Measurements from ENCODE around the gene RWDD3.

DNA sequence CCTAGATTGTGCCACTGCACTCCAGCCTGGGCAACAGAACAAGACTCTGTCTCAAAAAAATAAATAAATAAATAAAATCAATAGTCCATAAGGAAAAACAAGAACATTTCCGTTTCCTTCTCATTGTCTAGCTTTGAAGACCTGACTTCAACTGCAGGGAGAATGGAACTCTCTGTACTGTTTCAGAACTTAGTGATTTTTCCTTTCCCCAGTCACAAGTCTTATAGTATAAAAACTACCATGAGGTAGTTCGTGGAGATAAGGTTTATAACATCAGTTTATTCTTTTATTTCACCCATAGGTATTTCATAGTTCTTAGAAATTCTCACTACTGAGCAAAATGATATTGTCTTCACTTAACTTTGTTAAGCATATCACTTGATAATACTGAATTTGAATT, 11.4 kb upstream of the RWDD3 start:
- TF ChIP-seq CREB1 (IDR thresholded peaks at IDR 0.05; ENCODE audit: low read depth) (no peak), CEBPB (IDR thresholded peaks at IDR 0.05) (no peak), RAD21 (IDR thresholded peaks at IDR 0.05; ENCODE audit: low read depth) (no peak), YY1 (IDR thresholded peaks at IDR 0.05; ENCODE audit: low read depth) (no peak), EP300 (IDR thresholded peaks at IDR 0.05; ENCODE audit: borderline replicate concordance) (no peak), ZBTB7A (IDR thresholded peaks at IDR 0.05; ENCODE audit: low read depth) (no peak), NFIC (IDR thresholded peaks at IDR 0.05) (no peak), TEAD4 (IDR thresholded peaks at IDR 0.05) (no peak), TCF12 (IDR thresholded peaks at IDR 0.05; ENCODE audit: low read depth) (no peak), TAF1 (IDR thresholded peaks at IDR 0.05; ENCODE audit: low read depth) (no peak)
- TF ChIP-seq, protein P1, sequence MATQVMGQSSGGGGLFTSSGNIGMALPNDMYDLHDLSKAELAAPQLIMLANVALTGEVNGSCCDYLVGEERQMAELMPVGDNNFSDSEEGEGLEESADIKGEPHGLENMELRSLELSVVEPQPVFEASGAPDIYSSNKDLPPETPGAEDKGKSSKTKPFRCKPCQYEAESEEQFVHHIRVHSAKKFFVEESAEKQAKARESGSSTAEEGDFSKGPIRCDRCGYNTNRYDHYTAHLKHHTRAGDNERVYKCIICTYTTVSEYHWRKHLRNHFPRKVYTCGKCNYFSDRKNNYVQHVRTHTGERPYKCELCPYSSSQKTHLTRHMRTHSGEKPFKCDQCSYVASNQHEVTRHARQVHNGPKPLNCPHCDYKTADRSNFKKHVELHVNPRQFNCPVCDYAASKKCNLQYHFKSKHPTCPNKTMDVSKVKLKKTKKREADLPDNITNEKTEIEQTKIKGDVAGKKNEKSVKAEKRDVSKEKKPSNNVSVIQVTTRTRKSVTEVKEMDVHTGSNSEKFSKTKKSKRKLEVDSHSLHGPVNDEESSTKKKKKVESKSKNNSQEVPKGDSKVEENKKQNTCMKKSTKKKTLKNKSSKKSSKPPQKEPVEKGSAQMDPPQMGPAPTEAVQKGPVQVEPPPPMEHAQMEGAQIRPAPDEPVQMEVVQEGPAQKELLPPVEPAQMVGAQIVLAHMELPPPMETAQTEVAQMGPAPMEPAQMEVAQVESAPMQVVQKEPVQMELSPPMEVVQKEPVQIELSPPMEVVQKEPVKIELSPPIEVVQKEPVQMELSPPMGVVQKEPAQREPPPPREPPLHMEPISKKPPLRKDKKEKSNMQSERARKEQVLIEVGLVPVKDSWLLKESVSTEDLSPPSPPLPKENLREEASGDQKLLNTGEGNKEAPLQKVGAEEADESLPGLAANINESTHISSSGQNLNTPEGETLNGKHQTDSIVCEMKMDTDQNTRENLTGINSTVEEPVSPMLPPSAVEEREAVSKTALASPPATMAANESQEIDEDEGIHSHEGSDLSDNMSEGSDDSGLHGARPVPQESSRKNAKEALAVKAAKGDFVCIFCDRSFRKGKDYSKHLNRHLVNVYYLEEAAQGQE (IDR thresholded peaks at IDR 0.05; ENCODE audit: low read depth), result no peak
- TF ChIP-seq, protein P2, sequence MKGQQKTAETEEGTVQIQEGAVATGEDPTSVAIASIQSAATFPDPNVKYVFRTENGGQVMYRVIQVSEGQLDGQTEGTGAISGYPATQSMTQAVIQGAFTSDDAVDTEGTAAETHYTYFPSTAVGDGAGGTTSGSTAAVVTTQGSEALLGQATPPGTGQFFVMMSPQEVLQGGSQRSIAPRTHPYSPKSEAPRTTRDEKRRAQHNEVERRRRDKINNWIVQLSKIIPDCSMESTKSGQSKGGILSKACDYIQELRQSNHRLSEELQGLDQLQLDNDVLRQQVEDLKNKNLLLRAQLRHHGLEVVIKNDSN (IDR thresholded peaks at IDR 0.05), result no peak
